T-cell (primary cell): ENCODE data around the gene RNF5. TPM values are rescaled to one million over a fixed set of nuclear protein-coding genes. Genes with fewer than 3 reads are reported as not detected.

Source experiments
- ATAC-seq, 4 experiments: fragments of 200-7000 bp in 3 of 4; fragments of 150-1000 bp in 1 of 4; cut with Tn5 transposase; replicated peaks in 1 of 4; 1 replicate in 3 of 4; 2 replicates in 1 of 4; pipeline ENCODE4 v1.10.0; 2021; ENCODE audit warnings: moderate library complexity in 3 of 4, mild to moderate bottlenecking in 2 of 4, moderate number of reproducible peaks in 1 of 4
- CTCF ChIA-PET, 2 donors: fragments of 300-600 bp; sonication (Branson Sonifier 250); formaldehyde crosslinking; loops; one replicate each; lab custom pipeline; 2022; ENCODE audit warnings: antibody characterized with exemption in 2 of 2; lab: Charles Lee
- POLR2A ChIA-PET, 2 donors: fragments of 300-600 bp; sonication (Branson Sonifier 250); formaldehyde crosslinking; loops; one replicate each; lab custom pipeline; 2022; ENCODE audit warnings: antibody characterized with exemption in 2 of 2; lab: Charles Lee
- DNase-seq, 35 experiments: peaks; one replicate each; pipeline versions ENCODE4 v3.0.0 to v3.0.0-alpha.2; 2013 to 2023
- H3K27ac ChIP-seq: one replicate; pipeline ENCODE4 v1.5.1; 2013; ENCODE audit warnings: low read length
- H3K27me3 ChIP-seq, 2 experiments: replicated peaks in 1 of 2; 1 replicate in 1 of 2; 2 replicates in 1 of 2; pipeline versions ENCODE4 v1.6.1 to v1.7.0; 2013; ENCODE audit warnings: low read length in 1 of 2, mixed read lengths in 1 of 2; ENCODE audit not compliant: control insufficient read depth in 2 of 2, insufficient read depth in 2 of 2; ENCODE audit errors: extremely low read depth in 1 of 2
- H3K36me3 ChIP-seq, 2 donors: 1 replicate in 1 of 2; 2 replicates in 1 of 2; pipeline versions ENCODE4 v1.6.1 to v1.7.0; 2013; ENCODE audit warnings: low read length in 1 of 2; ENCODE audit not compliant: control insufficient read depth in 2 of 2, insufficient read depth in 1 of 2; ENCODE audit errors: extremely low read depth in 1 of 2
- H3K4me1 ChIP-seq, 2 experiments: 1 replicate in 1 of 2; 2 replicates in 1 of 2; pipeline versions ENCODE4 v1.6.1 to v1.7.0; 2013; ENCODE audit warnings: low read length in 2 of 2, mixed read lengths in 1 of 2; ENCODE audit not compliant: insufficient read depth in 2 of 2, control insufficient read depth in 1 of 2; ENCODE audit errors: extremely low read depth in 1 of 2
- H3K4me3 ChIP-seq, 2 donors: 1 replicate in 1 of 2; 2 replicates in 1 of 2; pipeline versions ENCODE4 v1.5.1 to v1.7.0; 2013; ENCODE audit warnings: mild to moderate bottlenecking in 2 of 2, low read length in 1 of 2, moderate library complexity in 1 of 2; ENCODE audit not compliant: control insufficient read depth in 1 of 2; ENCODE audit errors: extremely low read depth in 1 of 2
- H3K9me3 ChIP-seq: 2 replicates; pipeline ENCODE4 v1.7.0; 2013
- H3K27ac Mint-ChIP-seq, 2 donors: one replicate each; pipeline ENCODE4 v1.8.0; 2020 to 2021; ENCODE audit warnings: mild to moderate bottlenecking in 2 of 2, mixed read lengths in 2 of 2
- H3K27me3 Mint-ChIP-seq, 2 donors: one replicate each; pipeline ENCODE4 v1.8.0; 2021 to 2022; ENCODE audit warnings: mixed read lengths in 2 of 2
- H3K36me3 Mint-ChIP-seq: one replicate; pipeline ENCODE4 v1.8.0; 2021; ENCODE audit warnings: mixed read lengths
- H3K4me1 Mint-ChIP-seq, 3 donors: one replicate each; pipeline ENCODE4 v1.8.0; 2020 to 2022; ENCODE audit warnings: mixed read lengths in 3 of 3, mild to moderate bottlenecking in 1 of 3
- H3K4me3 Mint-ChIP-seq, 3 donors: one replicate each; pipeline ENCODE4 v1.8.0; 2020 to 2022; ENCODE audit warnings: mild to moderate bottlenecking in 3 of 3, mixed read lengths in 3 of 3, moderate library complexity in 3 of 3
- H3K9me3 Mint-ChIP-seq, 3 donors: one replicate each; pipeline ENCODE4 v1.8.0; 2020 to 2022; ENCODE audit warnings: mixed read lengths in 3 of 3
- WGBS: methylation state at CpG from one replicate; pipeline ENCODE4 v1.1.5; 2013; ENCODE audit warnings: missing lambda C conversion rate; ENCODE audit not compliant: insufficient coverage; 5-methylcytosine and 5-hydroxymethylcytosine counted together
- total RNA-seq, 35 experiments: library from RNA in 6 of 35; stranded (reverse) in 6 of 35; fragments of 120-200 nt in 1 of 35; gene quantifications; one replicate each; pipeline versions ENCODE4 v1.2.1 to v1.2.4 and lab custom pipeline; 2013 to 2026

The RNF5 gene
- total RNA-seq, 5 donors from 2014 or later (not counting 1 experiment from before 2014, with no cell fraction given): 23.6 to 49.3 (median 44.6) TPM

- peak overlapping the region in 1 of 3 donors; percentile 24 for H3K4me3 Mint-ChIP-seq
- WGBS: no CpG with 5 or more reads among the region's 3 CpGs
- peaks cover 0 to 21% of the 10 kb centered on the region in 2 experiments for H3K27me3 ChIP-seq
- H3K27me3 Mint-ChIP-seq: peaks cover 0 to 2% of the 10 kb centered on the region in 2 donors
- no peak overlapping the region for H3K27ac ChIP-seq
- peaks cover 26 to 28% (median 27%) of the 10 kb centered on the region in 3 donors for H3K4me1 Mint-ChIP-seq
- ATAC-seq (no peak), DNase-seq (no peak)
- CTCF ChIA-PET: interaction anchor here in 1 of 2 donors (0.7 kb wide), 1 partner anchor 990 kb away, joined by 17 read pairs; no protein-coding TSS in a partner anchor
- H3K4me1 ChIP-seq: peaks cover 24 to 35% of the 10 kb centered on the region in 2 experiments
- H3K36me3 ChIP-seq: no peaks in the 10 kb centered on the region
- H3K27ac Mint-ChIP-seq: peak overlapping the region in 1 of 2 donors; percentile 52
- H3K36me3 Mint-ChIP-seq: no peaks in the 10 kb centered on the region
- no peaks in the 10 kb centered on the region for H3K9me3 ChIP-seq
- no peak overlapping the region for H3K4me3 ChIP-seq
- POLR2A ChIA-PET: no interaction called here
- H3K9me3 Mint-ChIP-seq: no peaks in the 10 kb centered on the region
Observed at GRCh38 chr6:32198345-32198696, 20.1 kb downstream of the RNF5 start.

- DNase-seq: no peak
- ChIA-PET POLR2A (no interaction called here), CTCF (no interaction called here)
- no peaks in the 10 kb centered on the region for H3K36me3 ChIP-seq
- Mint-ChIP-seq H3K36me3 (no peaks in the 10 kb centered on the region), H3K9me3 (no peaks in the 10 kb centered on the region), H3K27me3 (peaks cover 0 to 2% of the 10 kb centered on the region in 2 donors), H3K4me3 (no peak overlapping the region), H3K4me1 (peaks cover 21 to 23% (median 22%) of the 10 kb centered on the region in 3 donors), H3K27ac (no peak overlapping the region)
- no peak for ATAC-seq
- WGBS: 93% methylated on average over 16 of the region's 17 CpGs
- H3K27ac ChIP-seq: no peak overlapping the region
- H3K4me3 ChIP-seq: no peak overlapping the region
- H3K4me1 ChIP-seq: peaks cover 18 to 30% of the 10 kb centered on the region in 2 experiments
- peaks cover 0 to 26% of the 10 kb centered on the region in 2 experiments for H3K27me3 ChIP-seq
- no peaks in the 10 kb centered on the region for H3K9me3 ChIP-seq
Observed at GRCh38 chr6:32198866-32199265, 20.7 kb downstream of the RNF5 start.

- no peak overlapping the region for H3K4me3 ChIP-seq
- peaks cover 0 to 2% of the 10 kb centered on the region in 2 donors for H3K27me3 Mint-ChIP-seq
- DNase-seq: no peak
- WGBS: 80% methylated on average over 12 of the region's 13 CpGs
- POLR2A ChIA-PET: no interaction called here
- H3K4me1 Mint-ChIP-seq: peaks cover 5 to 6% (median 6%) of the 10 kb centered on the region in 3 donors
- peaks cover 5 to 14% of the 10 kb centered on the region in 2 experiments for H3K4me1 ChIP-seq
- H3K36me3 Mint-ChIP-seq: no peaks in the 10 kb centered on the region
- CTCF ChIA-PET: no interaction called here
- H3K27ac Mint-ChIP-seq: no peak overlapping the region
- no peak overlapping the region for H3K27ac ChIP-seq
- no peak overlapping the region for H3K4me3 Mint-ChIP-seq
- H3K9me3 ChIP-seq: no peaks in the 10 kb centered on the region
- H3K27me3 ChIP-seq: peaks cover 0 to 31% of the 10 kb centered on the region in 2 experiments
- H3K36me3 ChIP-seq: no peaks in the 10 kb centered on the region
- no peaks in the 10 kb centered on the region for H3K9me3 Mint-ChIP-seq
- no peak for ATAC-seq
Observed at GRCh38 chr6:32200711-32201475, 22.7 kb downstream of the RNF5 start.

GRCh38 chr6:32202186-32202585 is 24.0 kb downstream of the RNF5 start:
- Histone ChIP-seq H3K4me3 (no peak overlapping the region), H3K36me3 (no peaks in the 10 kb centered on the region), H3K4me1 (peaks cover 0 to 3% of the 10 kb centered on the region in 2 experiments), H3K27me3 (peaks cover 0 to 31% of the 10 kb centered on the region in 2 experiments), H3K9me3 (no peaks in the 10 kb centered on the region), H3K27ac (no peak overlapping the region)
- no peak for ATAC-seq
- no peak for DNase-seq
- Mint-ChIP-seq H3K4me1 (no peaks in the 10 kb centered on the region), H3K9me3 (no peaks in the 10 kb centered on the region), H3K27ac (no peak overlapping the region), H3K36me3 (no peaks in the 10 kb centered on the region), H3K4me3 (no peak overlapping the region), H3K27me3 (peaks cover 0 to 2% of the 10 kb centered on the region in 2 donors)
- POLR2A ChIA-PET: no interaction called here
- CTCF ChIA-PET: no interaction called here
- WGBS: 59% methylated on average over 6 of the region's 9 CpGs

- no peaks in the 10 kb centered on the region for H3K4me1 Mint-ChIP-seq
- no peak for DNase-seq
- 86% methylated on average over 9 of the region's 9 CpGs for WGBS
Observed at GRCh38 chr6:32203426-32204267, 25.4 kb downstream of the RNF5 start.

GRCh38 chr6:32204268-32204715 is 26.1 kb downstream of the RNF5 start:
- peaks cover 0 to 27% of the 10 kb centered on the region in 2 experiments for H3K27me3 ChIP-seq
- DNase-seq (no peak), ATAC-seq (no peak)
- no peak overlapping the region for H3K4me3 ChIP-seq
- POLR2A ChIA-PET: no interaction called here
- Mint-ChIP-seq H3K27ac (no peak overlapping the region), H3K4me1 (no peaks in the 10 kb centered on the region), H3K9me3 (no peaks in the 10 kb centered on the region), H3K27me3 (peaks cover 0 to 2% of the 10 kb centered on the region in 2 donors), H3K4me3 (no peak overlapping the region), H3K36me3 (no peaks in the 10 kb centered on the region)
- 90% methylated on average over 2 of the region's 3 CpGs for WGBS
- CTCF ChIA-PET: no interaction called here
- H3K4me1 ChIP-seq: no peaks in the 10 kb centered on the region
- H3K27ac ChIP-seq: no peak overlapping the region
- H3K9me3 ChIP-seq: no peaks in the 10 kb centered on the region
- H3K36me3 ChIP-seq: no peaks in the 10 kb centered on the region

More at GRCh38 chr6:32203426-32204267, 25.4 kb downstream of the RNF5 start:
- Histone ChIP-seq H3K4me3 (no peak overlapping the region), H3K9me3 (no peaks in the 10 kb centered on the region), H3K36me3 (no peaks in the 10 kb centered on the region), H3K4me1 (no peaks in the 10 kb centered on the region), H3K27ac (no peak overlapping the region), H3K27me3 (peaks cover 0 to 31% of the 10 kb centered on the region in 2 experiments)
- H3K9me3 Mint-ChIP-seq: no peaks in the 10 kb centered on the region
- peaks cover 0 to 2% of the 10 kb centered on the region in 2 donors for H3K27me3 Mint-ChIP-seq
- ATAC-seq: no peak
- no peak overlapping the region for H3K4me3 Mint-ChIP-seq
- H3K36me3 Mint-ChIP-seq: no peaks in the 10 kb centered on the region
- CTCF ChIA-PET: no interaction called here
- H3K27ac Mint-ChIP-seq: no peak overlapping the region
- POLR2A ChIA-PET: no interaction called here
